ENCODE results near the gene B3GAT3.
A peak's percentile ranks its signal among the peaks of the same experiment; 100 is the strongest.
"Not testable (repeated sequence)": the region's sequence is repeated elsewhere in the genome, so short reads cannot be mapped to it uniquely, and the experiment has no call there.

B3GAT3 gene

GRCh38 chr11:62645946-62646824 lies 24.4 kb upstream of the B3GAT3 start, which contains the start of gene GANAB:
TSS of gene GANAB (minus strand) at chr11:62646613. CDS start at chr11:62646599, 14 bp downstream.
- peak; percentile 99 to 100 (median 99) for DNase-seq (ENCODE audit: low read depth in 2 of 3, low spot score in 1 of 3)

GRCh38 chr11:62645671-62645945 lies 23.8 kb upstream of the B3GAT3 start:
- no peak for DNase-seq (ENCODE audit: low read depth in 2 of 3, low spot score in 1 of 3)

GRCh38 chr11:62644220-62644619 lies 22.4 kb upstream of the B3GAT3 start:
- no peak for DNase-seq (ENCODE audit: low read depth in 2 of 3, low spot score in 1 of 3)

- DNase-seq (ENCODE audit: low read depth in 2 of 3, low spot score in 1 of 3), result no peak
Measured at GRCh38 chr11:62632492-62632891, 10.7 kb upstream of the B3GAT3 start.

- no peak for DNase-seq (ENCODE audit: low read depth in 2 of 3, low spot score in 1 of 3)
Measured at GRCh38 chr11:62627713-62628112, 5.9 kb upstream of the B3GAT3 start.

GRCh38 chr11:62622476-62623089 lies 797 bp upstream of the B3GAT3 start:
- DNase-seq (ENCODE audit: low read depth in 2 of 3, low spot score in 1 of 3), result no peak

GRCh38 chr11:62621027-62621566 lies 689 bp downstream of the B3GAT3 start:
- DNase-seq (ENCODE audit: low read depth in 2 of 3, low spot score in 1 of 3), result no peak

- not testable (repeated sequence) for DNase-seq (ENCODE audit: low read depth in 2 of 3, low spot score in 1 of 3)
Measured at GRCh38 chr11:62616957-62617356, 4.8 kb downstream of the B3GAT3 start.

- no peak for DNase-seq (ENCODE audit: low read depth in 2 of 3, low spot score in 1 of 3)
Measured at GRCh38 chr11:62615521-62615920, 6.3 kb downstream of the B3GAT3 start.

GRCh38 chr11:62614275-62614674 lies 7.5 kb downstream of the B3GAT3 start:
- DNase-seq (ENCODE audit: low read depth in 2 of 3, low spot score in 1 of 3), result peak in 1 of 3 donors; percentile 41

GRCh38 chr11:62613291-62613778 lies 8.5 kb downstream of the B3GAT3 start:
- DNase-seq (ENCODE audit: low read depth in 2 of 3, low spot score in 1 of 3), result no peak

GRCh38 chr11:62612366-62613290 lies 9.2 kb downstream of the B3GAT3 start, which contains the start of the genes EML3 and ROM1:
TSS of gene EML3 (minus strand) at chr11:62612775. CDS start at chr11:62612457, 318 bp downstream.
TSS of gene ROM1 (plus strand) at chr11:62613257. CDS start at chr11:62613282, 25 bp downstream.
- DNase-seq (ENCODE audit: low read depth in 2 of 3, low spot score in 1 of 3), result peak; percentile 70 to 83 (median 81)

GRCh38 chr11:62611705-62612365 lies 10.0 kb downstream of the B3GAT3 start:
- peak in 2 of 3 donors; percentile 36 to 48 for DNase-seq (ENCODE audit: low read depth in 2 of 3, low spot score in 1 of 3)

- DNase-seq (ENCODE audit: low read depth in 2 of 3, low spot score in 1 of 3), result no peak
Measured at GRCh38 chr11:62610814-62611704, 10.7 kb downstream of the B3GAT3 start.

GRCh38 chr11:62610403-62610802 lies 11.4 kb downstream of the B3GAT3 start:
- no peak for DNase-seq (ENCODE audit: low read depth in 2 of 3, low spot score in 1 of 3)

- no peak for DNase-seq (ENCODE audit: low read depth in 2 of 3, low spot score in 1 of 3)
Measured at GRCh38 chr11:62608776-62609175, 13.0 kb downstream of the B3GAT3 start.

GRCh38 chr11:62607714-62608113 lies 14.1 kb downstream of the B3GAT3 start:
- no peak for DNase-seq (ENCODE audit: low read depth in 2 of 3, low spot score in 1 of 3)

- DNase-seq (ENCODE audit: low read depth in 2 of 3, low spot score in 1 of 3), result no peak
Measured at GRCh38 chr11:62605902-62606301, 15.9 kb downstream of the B3GAT3 start.

GRCh38 chr11:62605467-62605866 lies 16.3 kb downstream of the B3GAT3 start:
- DNase-seq (ENCODE audit: low read depth in 2 of 3, low spot score in 1 of 3), result no peak

Measured in stimulated activated CD4-positive, alpha-beta T cell treated with anti-CD3 and anti-CD28 coated beads, Interleukin-12 subunit alpha, Interleukin-12 subunit beta, amount 100 ng/mL, for 48 hours (primary cell).